HFF-Myc (cell line): ENCODE data around the gene GPHN.
"Not testable (repeated sequence)": the region's sequence is repeated elsewhere in the genome, so short reads cannot be mapped to it uniquely, and the experiment has no call there.

Experiments used
- DNase-seq: peaks from one replicate; pipeline ENCODE4 v3.0.0-alpha.2; 2011; ENCODE audit warnings: low read depth; ENCODE audit errors: extremely low read depth
- H3K4me3 ChIP-seq: replicated peaks from 2 replicates; pipeline ENCODE4 v1.5.1; 2011; ENCODE audit warnings: low read depth, mild to moderate bottlenecking, control low read depth, low read length
- TF ChIP-seq, protein P1 (sequence below): IDR thresholded peaks from 2 replicates; pipeline ENCODE4 v1.5.1; 2012; ENCODE audit warnings: mild to moderate bottlenecking, low read depth, low read length, control low read depth; ENCODE audit errors: missing control alignments

The GPHN gene

GRCh38 chr14:66563731-66564130 lies 55.8 kb downstream of the GPHN start:
- TF ChIP-seq, protein P1, sequence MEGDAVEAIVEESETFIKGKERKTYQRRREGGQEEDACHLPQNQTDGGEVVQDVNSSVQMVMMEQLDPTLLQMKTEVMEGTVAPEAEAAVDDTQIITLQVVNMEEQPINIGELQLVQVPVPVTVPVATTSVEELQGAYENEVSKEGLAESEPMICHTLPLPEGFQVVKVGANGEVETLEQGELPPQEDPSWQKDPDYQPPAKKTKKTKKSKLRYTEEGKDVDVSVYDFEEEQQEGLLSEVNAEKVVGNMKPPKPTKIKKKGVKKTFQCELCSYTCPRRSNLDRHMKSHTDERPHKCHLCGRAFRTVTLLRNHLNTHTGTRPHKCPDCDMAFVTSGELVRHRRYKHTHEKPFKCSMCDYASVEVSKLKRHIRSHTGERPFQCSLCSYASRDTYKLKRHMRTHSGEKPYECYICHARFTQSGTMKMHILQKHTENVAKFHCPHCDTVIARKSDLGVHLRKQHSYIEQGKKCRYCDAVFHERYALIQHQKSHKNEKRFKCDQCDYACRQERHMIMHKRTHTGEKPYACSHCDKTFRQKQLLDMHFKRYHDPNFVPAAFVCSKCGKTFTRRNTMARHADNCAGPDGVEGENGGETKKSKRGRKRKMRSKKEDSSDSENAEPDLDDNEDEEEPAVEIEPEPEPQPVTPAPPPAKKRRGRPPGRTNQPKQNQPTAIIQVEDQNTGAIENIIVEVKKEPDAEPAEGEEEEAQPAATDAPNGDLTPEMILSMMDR: no peak
- DNase-seq: no peak
- no peak overlapping the region for H3K4me3 ChIP-seq

- TF ChIP-seq, protein P1: no peak
- H3K4me3 ChIP-seq: no peak overlapping the region
- DNase-seq: no peak
Observed at GRCh38 chr14:66568220-66568619, 60.3 kb downstream of the GPHN start.

DNA sequence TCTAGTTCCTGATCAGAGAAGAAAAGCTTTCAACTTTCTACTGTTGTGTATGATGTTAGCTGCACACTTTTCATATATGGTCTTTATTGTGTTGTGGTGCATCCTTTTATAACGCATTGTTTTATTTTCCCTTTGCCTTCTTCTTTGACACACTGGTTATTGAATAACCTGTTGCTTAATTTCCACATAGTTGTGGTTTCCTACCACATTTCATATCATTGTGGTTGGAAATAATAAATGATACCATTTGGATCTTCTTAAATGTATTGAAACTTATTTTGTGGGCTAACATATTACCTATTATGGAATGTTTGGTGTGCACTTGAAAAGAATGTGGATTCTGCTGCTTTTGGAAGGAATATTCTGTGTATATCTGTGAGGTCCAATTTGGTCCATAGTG lies 64.9 kb downstream of the GPHN start:
- DNase-seq: no peak
- H3K4me3 ChIP-seq: no peak overlapping the region
- TF ChIP-seq, protein P1: no peak

- no peak overlapping the region for H3K4me3 ChIP-seq
- TF ChIP-seq, protein P1: no peak
- no peak for DNase-seq
Observed at GRCh38 chr14:66575014-66575413, 67.1 kb downstream of the GPHN start.

DNA sequence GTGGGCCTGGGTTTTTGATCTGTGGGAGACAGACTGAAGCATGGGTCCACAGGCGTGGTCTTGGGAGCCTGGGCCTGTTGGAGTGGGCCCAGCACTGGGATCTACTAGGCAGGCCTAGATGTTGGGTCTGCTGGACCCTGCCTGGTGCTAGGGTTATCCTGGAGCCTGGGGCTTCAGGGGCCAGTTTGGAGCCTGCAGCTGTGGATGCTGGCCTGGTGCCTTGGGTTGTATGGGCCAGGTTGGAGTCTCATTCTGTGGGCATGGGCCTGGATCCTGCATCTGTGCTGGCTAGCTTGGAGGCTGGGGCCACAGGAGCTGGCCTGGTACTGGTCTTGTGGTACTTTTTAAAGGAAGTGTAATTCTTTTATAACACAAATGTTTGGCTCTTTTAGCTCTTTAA lies 68.0 kb downstream of the GPHN start:
- no peak for DNase-seq
- no peak overlapping the region for H3K4me3 ChIP-seq
- TF ChIP-seq, protein P1: no peak

- not testable (repeated sequence) for H3K4me3 ChIP-seq, DNase-seq
Observed at GRCh38 chr14:66587753-66588152, 79.8 kb downstream of the GPHN start.

- H3K4me3 ChIP-seq: no peak overlapping the region
- DNase-seq: no peak
- TF ChIP-seq, protein P1: no peak
Observed at GRCh38 chr14:66595394-66595793, 87.4 kb downstream of the GPHN start.
